ENCODE data around the gene RTL9.
"Not testable (repeated sequence)": the region's sequence is repeated elsewhere in the genome, so short reads cannot be mapped to it uniquely, and the experiment has no call there.

Gene RTL9

DNA sequence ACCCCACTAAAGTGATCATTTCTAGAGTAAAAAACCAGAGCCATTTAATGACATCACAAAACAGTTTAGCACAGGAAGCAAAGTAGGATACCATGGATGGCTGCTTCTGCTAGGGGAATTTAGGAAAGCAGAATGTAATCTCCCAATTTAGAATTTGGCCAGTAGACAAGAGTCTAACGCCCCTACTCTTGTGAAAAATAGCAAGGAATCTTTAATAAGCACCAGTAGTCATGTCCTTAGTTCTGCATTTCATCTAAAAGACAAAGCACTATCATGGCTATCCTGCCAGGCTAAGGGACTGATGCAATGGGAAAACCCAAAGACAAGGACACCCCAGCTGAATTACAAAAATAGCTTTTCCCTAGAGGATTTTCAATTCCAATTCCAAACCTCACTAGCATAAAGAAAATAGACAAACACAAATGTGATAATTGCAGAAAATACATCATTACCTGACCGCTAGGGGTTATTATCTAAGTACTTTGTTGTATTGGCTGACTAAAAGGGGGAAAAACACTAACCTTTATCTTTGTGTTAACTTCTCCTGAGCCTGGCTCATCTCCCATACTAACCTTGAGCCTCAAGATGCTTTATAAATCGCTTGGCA, 38.2 kb upstream of the RTL9 start:
- no peak overlapping the region for H3K27ac ChIP-seq (ENCODE audit: low read length)
- H3K27me3 ChIP-seq (ENCODE audit: control insufficient read depth in 1 of 2, insufficient read depth in 2 of 2, low read length in 2 of 2): peaks cover 0 to 4% of the 10 kb centered on the region in 2 donors
- no peaks in the 10 kb centered on the region for H3K9me3 ChIP-seq (ENCODE audit: control insufficient read depth in 2 of 2, low read length in 2 of 2)
- H3K36me3 ChIP-seq (ENCODE audit: control insufficient read depth in 2 of 2, insufficient read depth in 2 of 2, low read length in 2 of 2): no peaks in the 10 kb centered on the region
- no peak overlapping the region for H3K4me3 ChIP-seq (ENCODE audit: low read length in 2 of 2)
- H3K4me1 ChIP-seq (ENCODE audit: control insufficient read depth, insufficient read depth, low read length): no peaks in the 10 kb centered on the region
- H3K9ac ChIP-seq (ENCODE audit: low read length in 2 of 2): no peak overlapping the region

DNA sequence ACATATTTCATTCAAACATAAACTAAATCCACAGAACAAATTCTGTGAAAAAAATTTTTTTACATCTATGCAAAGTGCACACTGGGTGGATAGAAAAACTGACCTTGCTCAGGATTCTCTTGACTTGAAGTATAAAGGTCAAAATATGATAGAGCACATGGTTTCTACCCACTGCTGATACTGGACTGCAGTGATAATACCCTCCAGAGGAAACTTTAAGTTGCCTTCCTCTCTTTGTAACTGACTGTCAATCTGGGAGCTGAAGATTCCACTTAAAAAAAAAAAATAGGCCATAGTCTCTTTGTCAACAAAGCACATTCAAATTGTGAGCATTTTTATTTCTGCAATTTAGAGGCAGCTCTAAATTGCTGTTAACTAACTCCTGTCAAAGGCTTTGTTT, 37.6 kb upstream of the RTL9 start:
- no peak overlapping the region for H3K9ac ChIP-seq (ENCODE audit: low read length in 2 of 2)
- no peaks in the 10 kb centered on the region for H3K4me1 ChIP-seq (ENCODE audit: control insufficient read depth, insufficient read depth, low read length)
- no peak overlapping the region for H3K4me3 ChIP-seq (ENCODE audit: low read length in 2 of 2)
- H3K9me3 ChIP-seq (ENCODE audit: control insufficient read depth in 2 of 2, low read length in 2 of 2): no peaks in the 10 kb centered on the region
- no peak overlapping the region for H3K27ac ChIP-seq (ENCODE audit: low read length)
- peaks cover 0 to 4% of the 10 kb centered on the region in 2 donors for H3K27me3 ChIP-seq (ENCODE audit: control insufficient read depth in 1 of 2, insufficient read depth in 2 of 2, low read length in 2 of 2)
- no peaks in the 10 kb centered on the region for H3K36me3 ChIP-seq (ENCODE audit: control insufficient read depth in 2 of 2, insufficient read depth in 2 of 2, low read length in 2 of 2)

DNA sequence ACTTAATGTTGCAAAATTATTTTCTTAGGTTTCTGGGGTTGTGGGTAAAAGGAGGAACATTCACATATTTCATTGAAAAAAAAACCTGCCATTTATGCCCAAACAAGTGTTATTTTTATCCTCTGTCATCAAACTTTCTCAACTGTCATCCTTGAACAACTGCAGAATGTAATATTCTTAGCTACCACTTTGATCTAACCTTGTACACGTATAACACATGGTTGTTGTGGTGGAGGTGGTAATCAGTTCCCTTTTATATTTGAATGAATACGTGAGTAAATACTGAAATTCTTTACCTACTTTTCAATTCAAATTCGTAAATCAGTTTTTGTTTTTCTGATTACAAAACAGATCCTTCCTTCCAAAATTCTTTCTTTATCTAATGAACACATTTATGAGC, 37.0 kb upstream of the RTL9 start:
- Histone ChIP-seq H3K4me3 (ENCODE audit: low read length in 2 of 2) (no peak overlapping the region), H3K27ac (ENCODE audit: low read length) (no peak overlapping the region), H3K27me3 (ENCODE audit: control insufficient read depth in 1 of 2, insufficient read depth in 2 of 2, low read length in 2 of 2) (peaks cover 0 to 4% of the 10 kb centered on the region in 2 donors), H3K36me3 (ENCODE audit: control insufficient read depth in 2 of 2, insufficient read depth in 2 of 2, low read length in 2 of 2) (no peaks in the 10 kb centered on the region), H3K9me3 (ENCODE audit: control insufficient read depth in 2 of 2, low read length in 2 of 2) (no peaks in the 10 kb centered on the region), H3K4me1 (ENCODE audit: control insufficient read depth, insufficient read depth, low read length) (no peaks in the 10 kb centered on the region), H3K9ac (ENCODE audit: low read length in 2 of 2) (no peak overlapping the region)

DNA sequence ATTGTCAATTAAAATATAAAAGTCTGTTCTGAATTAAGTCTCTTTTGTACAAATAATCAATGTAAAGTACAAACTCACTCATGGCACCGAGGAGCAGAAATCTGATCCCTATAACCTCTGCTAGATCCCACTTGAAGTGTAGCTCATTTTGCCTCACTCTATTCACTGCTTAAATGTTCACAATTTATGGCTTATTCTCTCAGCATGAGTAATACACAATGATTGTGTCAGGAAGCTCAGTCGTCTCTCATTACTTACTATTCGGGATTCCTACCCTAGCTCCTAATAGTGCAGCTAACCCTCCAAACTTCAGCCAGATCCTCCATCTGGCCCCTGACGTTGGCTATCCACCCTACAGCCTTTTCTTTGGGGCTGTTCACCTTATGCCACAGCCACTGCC, 36.0 kb upstream of the RTL9 start:
- no peak overlapping the region for H3K4me3 ChIP-seq (ENCODE audit: low read length in 2 of 2)
- H3K27me3 ChIP-seq (ENCODE audit: control insufficient read depth in 1 of 2, insufficient read depth in 2 of 2, low read length in 2 of 2): peaks cover 0 to 4% of the 10 kb centered on the region in 2 donors
- no peaks in the 10 kb centered on the region for H3K9me3 ChIP-seq (ENCODE audit: control insufficient read depth in 2 of 2, low read length in 2 of 2)
- no peak overlapping the region for H3K27ac ChIP-seq (ENCODE audit: low read length)
- H3K4me1 ChIP-seq (ENCODE audit: control insufficient read depth, insufficient read depth, low read length): no peaks in the 10 kb centered on the region
- no peak overlapping the region for H3K9ac ChIP-seq (ENCODE audit: low read length in 2 of 2)
- no peaks in the 10 kb centered on the region for H3K36me3 ChIP-seq (ENCODE audit: control insufficient read depth in 2 of 2, insufficient read depth in 2 of 2, low read length in 2 of 2)

DNA sequence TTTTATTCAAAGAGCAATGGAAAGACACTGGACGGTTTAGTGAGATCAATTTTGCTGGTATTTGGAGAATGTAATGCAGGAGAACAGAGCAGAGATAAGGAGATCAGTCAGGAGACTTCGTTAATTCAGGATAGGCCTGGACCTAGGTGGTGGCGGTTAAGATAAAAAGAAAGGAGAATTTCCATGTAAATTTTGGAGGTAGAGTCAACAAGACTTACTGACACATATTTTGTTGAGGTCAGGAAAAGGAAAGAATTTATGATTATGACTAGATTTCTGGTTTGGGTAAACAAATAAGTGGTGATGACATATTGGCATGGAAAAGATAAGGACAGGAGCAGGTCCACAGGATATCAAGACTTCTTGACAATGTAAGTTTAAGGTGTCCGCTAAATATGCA, 31.9 kb upstream of the RTL9 start:
- H3K4me3 ChIP-seq (ENCODE audit: low read length in 2 of 2): no peak overlapping the region
- no peak overlapping the region for H3K27ac ChIP-seq (ENCODE audit: low read length)
- no peaks in the 10 kb centered on the region for H3K4me1 ChIP-seq (ENCODE audit: control insufficient read depth, insufficient read depth, low read length)
- H3K27me3 ChIP-seq (ENCODE audit: control insufficient read depth in 1 of 2, insufficient read depth in 2 of 2, low read length in 2 of 2): no peaks in the 10 kb centered on the region
- no peaks in the 10 kb centered on the region for H3K9me3 ChIP-seq (ENCODE audit: control insufficient read depth in 2 of 2, low read length in 2 of 2)
- H3K36me3 ChIP-seq (ENCODE audit: control insufficient read depth in 2 of 2, insufficient read depth in 2 of 2, low read length in 2 of 2): no peaks in the 10 kb centered on the region
- no peak overlapping the region for H3K9ac ChIP-seq (ENCODE audit: low read length in 2 of 2)

DNA sequence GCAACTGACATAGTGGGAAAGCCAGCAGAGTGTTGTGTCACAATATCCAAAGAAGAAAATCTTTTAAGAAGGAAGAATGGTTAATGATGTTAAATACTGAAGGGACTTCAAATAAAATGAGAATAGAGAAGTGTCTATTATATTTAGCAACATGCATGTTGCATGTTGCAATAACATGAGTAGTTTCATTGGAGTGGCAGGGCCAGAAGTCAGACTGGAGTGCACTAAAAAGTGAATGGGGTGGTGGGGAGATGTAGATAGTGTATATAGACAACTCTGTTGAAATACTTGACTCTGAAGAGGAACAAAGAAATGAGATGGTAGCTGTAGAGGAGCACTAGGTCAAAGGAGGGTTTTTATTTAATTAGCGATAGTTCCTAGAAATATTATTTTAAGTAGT, 31.3 kb upstream of the RTL9 start:
- no peak overlapping the region for H3K9ac ChIP-seq (ENCODE audit: low read length in 2 of 2)
- H3K9me3 ChIP-seq (ENCODE audit: control insufficient read depth in 2 of 2, low read length in 2 of 2): no peaks in the 10 kb centered on the region
- no peaks in the 10 kb centered on the region for H3K36me3 ChIP-seq (ENCODE audit: control insufficient read depth in 2 of 2, insufficient read depth in 2 of 2, low read length in 2 of 2)
- H3K4me1 ChIP-seq (ENCODE audit: control insufficient read depth, insufficient read depth, low read length): no peaks in the 10 kb centered on the region
- H3K27me3 ChIP-seq (ENCODE audit: control insufficient read depth in 1 of 2, insufficient read depth in 2 of 2, low read length in 2 of 2): no peaks in the 10 kb centered on the region
- no peak overlapping the region for H3K4me3 ChIP-seq (ENCODE audit: low read length in 2 of 2)
- H3K27ac ChIP-seq (ENCODE audit: low read length): no peak overlapping the region

DNA sequence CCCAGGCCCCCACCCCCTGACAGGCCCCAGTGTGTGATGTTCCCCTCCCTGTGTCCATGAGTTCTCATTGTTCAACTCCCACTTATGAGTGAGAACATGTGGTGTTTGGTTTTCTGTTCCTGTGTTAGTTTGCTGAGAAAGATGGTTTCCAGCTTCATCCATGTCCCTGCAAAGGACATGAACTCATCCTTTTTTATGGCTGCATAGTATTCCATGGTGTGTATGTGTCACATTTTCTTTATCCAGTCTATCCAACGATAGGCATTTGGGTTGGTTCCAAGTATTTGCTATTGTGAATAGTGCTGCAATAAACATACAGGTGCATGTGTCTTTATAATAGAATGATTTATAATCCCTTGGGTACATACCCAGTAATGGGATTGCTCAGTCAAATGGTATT, 30.0 kb upstream of the RTL9 start:
- not testable (repeated sequence) for H3K27ac ChIP-seq (ENCODE audit: low read length); H3K9me3 ChIP-seq (ENCODE audit: control insufficient read depth in 2 of 2, low read length in 2 of 2); H3K4me3 ChIP-seq (ENCODE audit: low read length in 2 of 2)

DNA sequence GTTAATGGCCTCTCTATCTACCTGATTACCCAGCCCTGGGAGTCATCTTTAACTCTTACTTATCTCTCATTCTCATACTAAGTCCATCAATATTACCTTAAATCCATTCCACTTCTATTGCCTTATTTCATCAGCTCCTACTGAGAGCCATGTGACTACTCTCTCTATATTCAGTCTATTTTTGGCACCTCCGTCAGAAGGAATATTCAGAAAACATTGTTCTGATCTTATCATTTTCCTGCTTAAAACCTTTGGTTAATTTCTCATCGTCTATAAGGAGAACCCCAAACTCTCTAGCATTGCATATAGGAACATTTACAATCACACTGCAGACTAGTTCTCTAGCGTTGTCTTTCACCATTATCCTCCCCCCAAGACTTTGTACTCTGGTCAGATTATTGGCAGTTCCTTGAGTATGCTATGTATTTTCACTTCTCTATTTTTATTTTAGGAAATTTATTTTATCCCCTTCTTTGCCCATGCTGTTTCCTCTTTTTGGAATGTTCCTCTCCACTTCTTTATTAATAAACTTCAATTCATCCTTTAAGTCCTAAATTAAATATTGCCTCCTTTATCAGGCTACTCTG, 27.1 kb upstream of the RTL9 start:
- H3K27me3 ChIP-seq (ENCODE audit: control insufficient read depth in 1 of 2, insufficient read depth in 2 of 2, low read length in 2 of 2): no peaks in the 10 kb centered on the region
- no peaks in the 10 kb centered on the region for H3K36me3 ChIP-seq (ENCODE audit: control insufficient read depth in 2 of 2, insufficient read depth in 2 of 2, low read length in 2 of 2)
- no peak overlapping the region for H3K27ac ChIP-seq (ENCODE audit: low read length)

More for the DNA sequence above, 30.0 kb upstream of the RTL9 start:
- H3K27me3 ChIP-seq (ENCODE audit: control insufficient read depth in 1 of 2, insufficient read depth in 2 of 2, low read length in 2 of 2); H3K9ac ChIP-seq (ENCODE audit: low read length in 2 of 2); H3K36me3 ChIP-seq (ENCODE audit: control insufficient read depth in 2 of 2, insufficient read depth in 2 of 2, low read length in 2 of 2); H3K4me1 ChIP-seq (ENCODE audit: control insufficient read depth, insufficient read depth, low read length): not testable (repeated sequence)

DNA sequence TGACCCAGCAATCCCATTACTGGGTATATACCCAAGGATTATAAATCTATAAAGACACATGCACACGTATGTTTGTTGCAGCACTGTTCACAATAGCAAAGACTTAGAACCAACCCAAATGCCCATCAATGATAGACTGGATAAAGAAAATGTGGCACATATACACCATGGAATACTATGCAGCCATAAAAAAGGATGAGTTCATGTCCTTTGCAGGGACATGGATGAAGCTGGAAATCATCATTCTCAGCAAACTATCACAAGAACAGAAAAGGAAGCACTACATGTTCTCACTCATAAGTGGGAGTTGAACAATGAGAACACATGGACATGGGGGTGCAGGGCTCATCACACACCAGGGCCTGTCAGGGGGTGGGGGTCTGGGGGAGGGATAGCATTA, 25.2 kb upstream of the RTL9 start:
- not testable (repeated sequence) for H3K27me3 ChIP-seq (ENCODE audit: control insufficient read depth in 1 of 2, insufficient read depth in 2 of 2, low read length in 2 of 2); H3K9ac ChIP-seq (ENCODE audit: low read length in 2 of 2); H3K36me3 ChIP-seq (ENCODE audit: control insufficient read depth in 2 of 2, insufficient read depth in 2 of 2, low read length in 2 of 2); H3K27ac ChIP-seq (ENCODE audit: low read length); H3K9me3 ChIP-seq (ENCODE audit: control insufficient read depth in 2 of 2, low read length in 2 of 2); H3K4me3 ChIP-seq (ENCODE audit: low read length in 2 of 2); H3K4me1 ChIP-seq (ENCODE audit: control insufficient read depth, insufficient read depth, low read length)

More for the DNA sequence above, 27.1 kb upstream of the RTL9 start:
- Histone ChIP-seq H3K4me1 (ENCODE audit: control insufficient read depth, insufficient read depth, low read length) (no peaks in the 10 kb centered on the region), H3K4me3 (ENCODE audit: low read length in 2 of 2) (no peak overlapping the region), H3K9me3 (ENCODE audit: control insufficient read depth in 2 of 2, low read length in 2 of 2) (no peaks in the 10 kb centered on the region), H3K9ac (ENCODE audit: low read length in 2 of 2) (no peak overlapping the region)

DNA sequence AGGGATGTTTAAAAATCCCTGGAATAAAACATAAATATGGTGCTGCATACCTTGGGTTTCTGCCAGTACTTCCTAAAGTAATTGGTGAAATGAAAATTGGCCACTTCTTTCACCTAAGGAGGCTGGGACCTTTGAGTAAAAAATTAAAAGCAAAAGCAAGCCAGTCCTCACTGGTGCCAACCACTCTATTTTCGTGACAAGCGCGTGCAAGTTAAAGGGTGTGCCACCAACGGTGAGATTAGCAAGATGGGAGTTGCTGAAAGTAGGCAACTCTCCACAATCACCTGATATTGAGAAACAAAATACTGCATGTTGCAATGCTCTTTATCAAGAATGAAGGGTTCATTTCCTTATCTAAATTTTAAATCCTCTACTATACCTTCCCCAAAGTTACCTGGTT, 19.7 kb upstream of the RTL9 start:
- Histone ChIP-seq H3K9me3 (ENCODE audit: control insufficient read depth in 2 of 2, low read length in 2 of 2) (no peaks in the 10 kb centered on the region), H3K27ac (ENCODE audit: low read length) (no peak overlapping the region), H3K4me1 (ENCODE audit: control insufficient read depth, insufficient read depth, low read length) (no peaks in the 10 kb centered on the region), H3K27me3 (ENCODE audit: control insufficient read depth in 1 of 2, insufficient read depth in 2 of 2, low read length in 2 of 2) (no peaks in the 10 kb centered on the region), H3K9ac (ENCODE audit: low read length in 2 of 2) (no peak overlapping the region), H3K36me3 (ENCODE audit: control insufficient read depth in 2 of 2, insufficient read depth in 2 of 2, low read length in 2 of 2) (no peaks in the 10 kb centered on the region), H3K4me3 (ENCODE audit: low read length in 2 of 2) (no peak overlapping the region)

DNA sequence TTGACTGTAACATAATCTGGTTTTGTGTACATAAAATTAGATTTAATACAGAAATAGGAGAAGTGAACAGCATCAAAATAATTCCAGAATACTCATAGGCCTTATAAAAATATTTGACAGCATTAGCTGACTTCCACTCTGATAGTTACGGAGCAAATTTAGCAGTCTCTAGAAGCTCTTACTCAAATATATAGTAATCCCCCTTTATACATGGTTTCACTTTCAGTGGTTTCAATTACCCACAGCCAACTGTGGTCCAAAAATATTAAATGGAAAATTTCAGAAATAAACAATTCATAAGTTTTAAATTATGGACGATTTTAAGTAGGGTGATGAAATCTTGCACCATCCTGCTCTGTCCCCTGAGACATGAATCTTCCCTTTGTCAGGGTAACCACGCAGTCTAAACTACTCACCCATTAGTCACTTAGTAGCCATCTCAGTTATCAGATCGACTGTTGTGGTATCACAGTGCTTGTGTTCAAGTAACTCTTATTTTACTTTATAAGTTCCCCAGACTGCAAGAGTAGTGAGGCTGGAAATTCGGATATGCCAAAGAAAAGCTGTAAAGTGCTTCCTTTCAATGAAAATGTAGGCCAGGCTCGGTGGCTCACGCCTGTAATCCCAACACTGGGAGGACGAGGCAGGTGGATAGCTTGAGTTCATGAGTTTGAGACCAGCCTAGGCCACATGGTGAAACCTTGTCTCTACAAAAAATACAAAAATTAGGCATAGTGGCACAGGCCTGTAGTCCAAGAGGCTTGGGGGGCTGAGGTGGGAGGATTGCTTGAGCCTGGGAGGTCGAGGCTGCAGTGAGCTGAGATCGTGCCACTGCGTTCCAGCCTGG, 17.2 kb upstream of the RTL9 start:
- no peak overlapping the region for H3K4me3 ChIP-seq (ENCODE audit: low read length in 2 of 2)
- H3K27ac ChIP-seq (ENCODE audit: low read length): no peak overlapping the region
- H3K9ac ChIP-seq (ENCODE audit: low read length in 2 of 2): no peak overlapping the region
- no peaks in the 10 kb centered on the region for H3K27me3 ChIP-seq (ENCODE audit: control insufficient read depth in 1 of 2, insufficient read depth in 2 of 2, low read length in 2 of 2)
- no peaks in the 10 kb centered on the region for H3K4me1 ChIP-seq (ENCODE audit: control insufficient read depth, insufficient read depth, low read length)
- no peaks in the 10 kb centered on the region for H3K9me3 ChIP-seq (ENCODE audit: control insufficient read depth in 2 of 2, low read length in 2 of 2)
- H3K36me3 ChIP-seq (ENCODE audit: control insufficient read depth in 2 of 2, insufficient read depth in 2 of 2, low read length in 2 of 2): no peaks in the 10 kb centered on the region

Measured in stomach smooth muscle (tissue), 2 donors.